ENCODE results near the gene SIPA1L2. TPM values are rescaled to one million over a fixed set of nuclear protein-coding genes. Genes with fewer than 3 reads are reported as not detected.
A peak's percentile ranks its signal among the peaks of the same experiment; 100 is the strongest.

Gene SIPA1L2
- 49.1 TPM for total RNA-seq (ENCODE audit: insufficient read depth, low replicate concordance)

- DNase-seq (ENCODE audit: low spot score): peak; percentile 97
Measured at GRCh38 chr1:232630047-232630893, at the start of gene SIPA1L2. TSS of gene SIPA1L2 (minus strand) at chr1:232630133. CDS start at chr1:232515339, 114,794 bp downstream.

- no peak for DNase-seq (ENCODE audit: low spot score)
Measured at GRCh38 chr1:232678185-232678886, 48.4 kb upstream of the SIPA1L2 start.

GRCh38 chr1:232676307-232676706 lies 46.4 kb upstream of the SIPA1L2 start:
- DNase-seq (ENCODE audit: low spot score): no peak

GRCh38 chr1:232675898-232676297 lies 46.0 kb upstream of the SIPA1L2 start:
- DNase-seq (ENCODE audit: low spot score): no peak

GRCh38 chr1:232675260-232675659 lies 45.3 kb upstream of the SIPA1L2 start:
- no peak for DNase-seq (ENCODE audit: low spot score)

GRCh38 chr1:232673256-232673655 lies 43.3 kb upstream of the SIPA1L2 start:
- DNase-seq (ENCODE audit: low spot score): no peak

- no peak for DNase-seq (ENCODE audit: low spot score)
Measured at GRCh38 chr1:232669981-232670747, 40.2 kb upstream of the SIPA1L2 start.

GRCh38 chr1:232667778-232668165 lies 37.8 kb upstream of the SIPA1L2 start:
- no peak for DNase-seq (ENCODE audit: low spot score)

- DNase-seq (ENCODE audit: low spot score): no peak
Measured at GRCh38 chr1:232667094-232667777, 37.3 kb upstream of the SIPA1L2 start.

GRCh38 chr1:232664844-232665777 lies 35.2 kb upstream of the SIPA1L2 start:
- no peak for DNase-seq (ENCODE audit: low spot score)

GRCh38 chr1:232662910-232663309 lies 33.0 kb upstream of the SIPA1L2 start:
- DNase-seq (ENCODE audit: low spot score): no peak

GRCh38 chr1:232658386-232658785 lies 28.5 kb upstream of the SIPA1L2 start:
- DNase-seq (ENCODE audit: low spot score): no peak

- DNase-seq (ENCODE audit: low spot score): no peak
Measured at GRCh38 chr1:232657426-232658005, 27.6 kb upstream of the SIPA1L2 start.

GRCh38 chr1:232655746-232656085 lies 25.8 kb upstream of the SIPA1L2 start:
- no peak for DNase-seq (ENCODE audit: low spot score)

GRCh38 chr1:232655028-232655745 lies 25.3 kb upstream of the SIPA1L2 start:
- peak; percentile 80 for DNase-seq (ENCODE audit: low spot score)

GRCh38 chr1:232653789-232654188 lies 23.9 kb upstream of the SIPA1L2 start:
- DNase-seq (ENCODE audit: low spot score): no peak

- peak; percentile 54 for DNase-seq (ENCODE audit: low spot score)
Measured at GRCh38 chr1:232650845-232651244, 20.9 kb upstream of the SIPA1L2 start.

GRCh38 chr1:232650418-232650817 lies 20.5 kb upstream of the SIPA1L2 start:
- DNase-seq (ENCODE audit: low spot score): no peak

GRCh38 chr1:232648316-232648715 lies 18.4 kb upstream of the SIPA1L2 start:
- peak; percentile 37 for DNase-seq (ENCODE audit: low spot score)
